ENCODE results near the gene CD226.

CD226 gene

GRCh38 chr18:69853051-69853450, 94.6 kb downstream of the CD226 start:
- no peak for TF ChIP-seq CTCF (IDR thresholded peaks at IDR 0.05)
- no peak overlapping the region for H3K9ac ChIP-seq
- no peaks in the 10 kb centered on the region for H3K27me3 ChIP-seq (ENCODE audit: control insufficient read depth, insufficient read depth, low read length)
- no peaks in the 10 kb centered on the region for H3K36me3 ChIP-seq (ENCODE audit: control insufficient read depth, insufficient read depth, low read length)
- H3K4me2 ChIP-seq (ENCODE audit: low read length) = no peak overlapping the region
- H3K4me1 ChIP-seq = no peaks in the 10 kb centered on the region
- no peaks in the 10 kb centered on the region for H3K79me2 ChIP-seq
- H3K9me3 ChIP-seq (ENCODE audit: control insufficient read depth, low read length) = no peaks in the 10 kb centered on the region
- no peak overlapping the region for H2AFZ ChIP-seq
- H3K27ac ChIP-seq = no peak overlapping the region
- H3K4me3 ChIP-seq (ENCODE audit: low read depth, low read length) = no peak overlapping the region

- H3K4me2 ChIP-seq (ENCODE audit: low read length) = no peak overlapping the region
- no peak for TF ChIP-seq CTCF (IDR thresholded peaks at IDR 0.05)
- H3K4me3 ChIP-seq (ENCODE audit: low read depth, low read length) = no peak overlapping the region
- no peaks in the 10 kb centered on the region for H3K27me3 ChIP-seq (ENCODE audit: control insufficient read depth, insufficient read depth, low read length)
- H3K79me2 ChIP-seq = no peaks in the 10 kb centered on the region
- no peaks in the 10 kb centered on the region for H3K4me1 ChIP-seq
- H2AFZ ChIP-seq = no peak overlapping the region
- H3K36me3 ChIP-seq (ENCODE audit: control insufficient read depth, insufficient read depth, low read length) = no peaks in the 10 kb centered on the region
- H3K9me3 ChIP-seq (ENCODE audit: control insufficient read depth, low read length) = no peaks in the 10 kb centered on the region
- H3K9ac ChIP-seq = no peak overlapping the region
- H3K27ac ChIP-seq = no peak overlapping the region
Observed at GRCh38 chr18:69845593-69846506, 101.8 kb downstream of the CD226 start.

- Histone ChIP-seq H3K4me3 (ENCODE audit: low read depth, low read length) (no peak overlapping the region), H2AFZ (no peak overlapping the region), H3K27me3 (ENCODE audit: control insufficient read depth, insufficient read depth, low read length) (no peaks in the 10 kb centered on the region)
Observed at GRCh38 chr18:69844656-69845055, 103.0 kb downstream of the CD226 start.

GRCh38 chr18:69843015-69843414, 104.7 kb downstream of the CD226 start:
- no peaks in the 10 kb centered on the region for H3K9me3 ChIP-seq (ENCODE audit: control insufficient read depth, low read length)
- no peak overlapping the region for H3K4me2 ChIP-seq (ENCODE audit: low read length)
- H3K79me2 ChIP-seq = no peaks in the 10 kb centered on the region
- no peak for TF ChIP-seq CTCF (IDR thresholded peaks at IDR 0.05)
- H3K4me3 ChIP-seq (ENCODE audit: low read depth, low read length) = no peak overlapping the region
- no peak overlapping the region for H3K9ac ChIP-seq
- no peaks in the 10 kb centered on the region for H3K27me3 ChIP-seq (ENCODE audit: control insufficient read depth, insufficient read depth, low read length)
- no peaks in the 10 kb centered on the region for H3K4me1 ChIP-seq
- no peaks in the 10 kb centered on the region for H3K36me3 ChIP-seq (ENCODE audit: control insufficient read depth, insufficient read depth, low read length)
- no peak overlapping the region for H3K27ac ChIP-seq
- H2AFZ ChIP-seq = peak overlapping the region; percentile 19

More at GRCh38 chr18:69844656-69845055, 103.0 kb downstream of the CD226 start:
- no peaks in the 10 kb centered on the region for H3K79me2 ChIP-seq
- no peaks in the 10 kb centered on the region for H3K4me1 ChIP-seq
- H3K27ac ChIP-seq = no peak overlapping the region
- H3K9ac ChIP-seq = no peak overlapping the region
- no peaks in the 10 kb centered on the region for H3K36me3 ChIP-seq (ENCODE audit: control insufficient read depth, insufficient read depth, low read length)
- no peaks in the 10 kb centered on the region for H3K9me3 ChIP-seq (ENCODE audit: control insufficient read depth, low read length)
- H3K4me2 ChIP-seq (ENCODE audit: low read length) = no peak overlapping the region
- TF ChIP-seq CTCF (IDR thresholded peaks at IDR 0.05) = no peak

GRCh38 chr18:69841117-69841516, 106.6 kb downstream of the CD226 start:
- no peaks in the 10 kb centered on the region for H3K27me3 ChIP-seq (ENCODE audit: control insufficient read depth, insufficient read depth, low read length)
- no peak overlapping the region for H3K4me2 ChIP-seq (ENCODE audit: low read length)

More at GRCh38 chr18:69841117-69841516, 106.6 kb downstream of the CD226 start:
- H3K27ac ChIP-seq = no peak overlapping the region
- no peaks in the 10 kb centered on the region for H3K36me3 ChIP-seq (ENCODE audit: control insufficient read depth, insufficient read depth, low read length)
- no peak overlapping the region for H3K9ac ChIP-seq
- no peak overlapping the region for H3K4me3 ChIP-seq (ENCODE audit: low read depth, low read length)
- no peaks in the 10 kb centered on the region for H3K79me2 ChIP-seq
- H2AFZ ChIP-seq = no peak overlapping the region
- H3K9me3 ChIP-seq (ENCODE audit: control insufficient read depth, low read length) = no peaks in the 10 kb centered on the region
- no peaks in the 10 kb centered on the region for H3K4me1 ChIP-seq
- TF ChIP-seq CTCF (IDR thresholded peaks at IDR 0.05) = no peak
